A549 (cell line): ENCODE measurements around the gene TRABD2B. TPM values are rescaled to one million over a fixed set of nuclear protein-coding genes. Genes with fewer than 3 reads are reported as not detected.

Experiments used
- ATAC-seq, 2 experiments: fragments of 200-7000 bp in 1 of 2; fragments of >200 bp in 1 of 2; cut with Nextera tagmentation in 1 of 2; cut with Tn5 transposase in 1 of 2; 3 replicates each; pipeline versions ENCODE4 v1.8.0 to v1.9.1; 2018 to 2020; ENCODE audit warnings: mild to moderate bottlenecking in 1 of 2, moderate library complexity in 1 of 2
- CTCF ChIA-PET: fragments of 300-600 bp; sonication (Branson Sonifier 250); formaldehyde crosslinking; extraction: SDS; loops from one replicate; lab custom pipeline; 2021; ENCODE audit warnings: antibody characterized with exemption, inconsistent platforms; lab: Yijun Ruan, JAX
- POLR2A ChIA-PET: fragments of 350-600 bp; formaldehyde crosslinking; extraction: SDS; loops from one replicate; lab custom pipeline; 2021; ENCODE audit warnings: antibody characterized with exemption, inconsistent platforms; lab: Yijun Ruan, JAX
- DNase-seq, 2 experiments: peaks; one replicate each; pipeline versions ENCODE4 v3.0.0 to v3.0.0-alpha.2; 2011 to 2016; ENCODE audit warnings: low read depth in 1 of 2, low spot score in 1 of 2
- FAIRE-seq: peaks from 2 replicates; lab custom pipeline; 2011; peaks lifted over from hg19 to GRCh38; lab: Jason Lieb, UNC
- H3K27ac ChIP-seq, 2 experiments: fragments of >200 bp; sonication (Bioruptor Twin); formaldehyde crosslinking; 3 replicates each; pipeline ENCODE4 v1.5.1; 2016 to 2017
- H3K4me1 ChIP-seq: fragments of >200 bp; sonication (Bioruptor Twin); formaldehyde crosslinking; 3 replicates; pipeline ENCODE4 v1.6.1; 2016
- H3K4me2 ChIP-seq: fragments of >200 bp; sonication (Bioruptor Twin); formaldehyde crosslinking; 3 replicates; pipeline ENCODE4 v1.6.1; 2016
- H3K4me3 ChIP-seq: fragments of >200 bp; sonication (Bioruptor Twin); formaldehyde crosslinking; 3 replicates; pipeline ENCODE4 v1.5.1; 2016
- H3K9me3 ChIP-seq: fragments of >200 bp; sonication (Bioruptor Twin); formaldehyde crosslinking; 3 replicates; pipeline ENCODE4 v1.6.1; 2016
- CEBPB ChIP-seq, 2 experiments: fragments of >200 bp in 1 of 2; sonication (Bioruptor Twin) in 1 of 2; formaldehyde crosslinking in 1 of 2; IDR thresholded peaks; 2 replicates each; pipeline ENCODE4 v1.6.1; 2012 to 2016
- EHF ChIP-seq: fragments of 250-450 bp; sonication (Bioruptor Pico); IDR thresholded peaks from 2 replicates; pipeline ENCODE4 v1.5.0; 2020; ENCODE audit warnings: mild to moderate bottlenecking
- EP300 ChIP-seq, 2 experiments: fragments of >200 bp; sonication (Bioruptor Twin); formaldehyde crosslinking; IDR thresholded peaks; 2 replicates in 1 of 2; 3 replicates in 1 of 2; pipeline ENCODE4 v1.6.1; 2016 to 2017
- ESRRA ChIP-seq: fragments of 150-350 bp; IDR thresholded peaks from 2 replicates; pipeline ENCODE4 v1.6.1; 2014; ENCODE audit warnings: mild to moderate bottlenecking, low read length, borderline replicate concordance
- HOXB13 ChIP-seq: fragments of 250-450 bp; sonication (Bioruptor Pico); IDR thresholded peaks from 2 replicates; pipeline ENCODE4 v1.5.0; 2020; ENCODE audit warnings: low read depth, mild to moderate bottlenecking, moderate library complexity
- JUN ChIP-seq, 2 experiments: fragments of >200 bp; sonication (Bioruptor Twin); formaldehyde crosslinking; IDR thresholded peaks; 2 replicates in 1 of 2; 3 replicates in 1 of 2; pipeline ENCODE4 v1.6.1; 2016 to 2017
- NFE2L2 ChIP-seq: fragments of 150-350 bp; conservative IDR thresholded peaks from 2 replicates; pipeline ENCODE4 v1.6.1; 2014; ENCODE audit warnings: low read length
- RFX5 ChIP-seq: fragments of 450-650 bp; IDR thresholded peaks from 2 replicates; pipeline ENCODE4 v1.7.1; 2014; ENCODE audit warnings: antibody characterized with exemption, mild to moderate bottlenecking, moderate library complexity
- RNF2 ChIP-seq: fragments of 200-600 bp; sonication (generic); IDR thresholded peaks from 2 replicates; pipeline ENCODE4 v1.6.1; 2016; ENCODE audit warnings: low read depth, mild to moderate bottlenecking, antibody characterized with exemption, moderate library complexity, borderline replicate concordance
- TFCP2L1 ChIP-seq: fragments of 250-450 bp; sonication (Bioruptor Pico); IDR thresholded peaks from 2 replicates; pipeline ENCODE4 v1.5.0; 2021; ENCODE audit warnings: mild to moderate bottlenecking
- TP53 ChIP-seq: fragments of 250-450 bp; sonication (Bioruptor Pico); IDR thresholded peaks from 2 replicates; pipeline ENCODE4 v1.5.0; 2021; ENCODE audit warnings: mild to moderate bottlenecking, moderate library complexity
- ZNF302 ChIP-seq: fragments of 250-450 bp; sonication (Bioruptor Pico); IDR thresholded peaks from 2 replicates; pipeline ENCODE4 v1.9.0; 2021; ENCODE audit warnings: inconsistent platforms, mild to moderate bottlenecking, moderate library complexity
- WGBS: methylation state at CpG from one replicate; pipeline ENCODE4 v1.1.6; 2017; ENCODE audit errors: missing lambda C conversion rate; 5-methylcytosine and 5-hydroxymethylcytosine counted together
- polyA plus RNA-seq, 4 experiments: library from polyadenylated mRNA; depleted of rRNA in 3 of 4; stranded (reverse); fragments of >200 nt; fragmentation: RNase III in 1 of 4; extraction: RNeasy Plus Mini Kit Qiagen cat#74134 plus additional on column Dnase treatment in 1 of 4; gene quantifications; 2 replicates in 3 of 4; 3 replicates in 1 of 4; pipeline ENCODE4 v1.2.3, GENCODE V29; 2011 to 2017
- TF ChIP-seq, protein P1 (sequence below): fragments of >200 bp; sonication (Bioruptor Twin); formaldehyde crosslinking; IDR thresholded peaks from 3 replicates; pipeline ENCODE4 v1.6.1; 2016
- TF ChIP-seq, protein P2 (sequence below): fragments of >200 bp; sonication (Bioruptor Twin); formaldehyde crosslinking; IDR thresholded peaks from 3 replicates; pipeline ENCODE4 v1.5.1; 2016
- TF ChIP-seq, protein P3 (sequence below): fragments of 150-350 bp; IDR thresholded peaks from 2 replicates; pipeline ENCODE4 v1.6.1; 2014; ENCODE audit warnings: low read depth, mild to moderate bottlenecking, low read length
- TF ChIP-seq, protein P4 (sequence below): fragments of 200-600 bp; sonication (generic); IDR thresholded peaks from 2 replicates; pipeline ENCODE4 v1.6.1; 2016; ENCODE audit warnings: antibody characterized with exemption, mild to moderate bottlenecking, moderate library complexity
- TF ChIP-seq, protein P5 (sequence below): IDR thresholded peaks from 2 replicates; pipeline ENCODE4 v1.6.1; 2012; ENCODE audit warnings: low read depth, borderline replicate concordance
- TF ChIP-seq, protein P6 (sequence below): fragments of >200 bp; sonication (Bioruptor Twin); formaldehyde crosslinking; IDR thresholded peaks from 2 replicates; pipeline ENCODE4 v1.6.1; 2016

Gene TRABD2B
- polyA plus RNA-seq, 2 of the 4 experiments (the other 2 are of a cell fraction): 0.04 to 0.21 TPM

DNA sequence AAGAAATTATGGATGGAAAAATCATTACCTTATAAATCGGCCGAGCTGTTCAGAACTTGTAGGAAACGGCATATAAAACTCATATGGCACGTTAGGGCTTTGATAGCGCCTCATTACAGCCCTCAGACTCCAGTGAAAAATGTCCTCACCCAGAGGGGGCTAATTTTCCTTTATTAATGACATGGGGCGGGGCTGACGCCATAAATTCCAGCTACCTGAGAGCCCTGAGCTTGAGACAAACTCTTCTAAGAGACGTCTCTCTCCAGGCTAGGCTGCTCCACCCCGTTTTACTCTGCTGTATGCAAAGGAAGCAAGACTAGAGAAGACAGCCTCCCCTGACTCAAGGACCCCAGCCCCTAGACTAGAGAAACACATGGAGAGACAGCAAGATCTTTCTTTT is 149.4 kb downstream of the TRABD2B start:
- ChIA-PET CTCF (no interaction called here), POLR2A (no interaction called here)
- FAIRE-seq (no peak), ATAC-seq (no peak), DNase-seq (no peak)
- no peaks in the 10 kb centered on the region for H3K4me1 ChIP-seq
- H3K4me3 ChIP-seq: no peak overlapping the region
- 64% methylated on average over 8 of the region's 9 CpGs for WGBS
- H3K27ac ChIP-seq: no peak overlapping the region
- no peak overlapping the region for H3K4me2 ChIP-seq
- TF ChIP-seq RNF2: no peak
- TF ChIP-seq, protein P1, sequence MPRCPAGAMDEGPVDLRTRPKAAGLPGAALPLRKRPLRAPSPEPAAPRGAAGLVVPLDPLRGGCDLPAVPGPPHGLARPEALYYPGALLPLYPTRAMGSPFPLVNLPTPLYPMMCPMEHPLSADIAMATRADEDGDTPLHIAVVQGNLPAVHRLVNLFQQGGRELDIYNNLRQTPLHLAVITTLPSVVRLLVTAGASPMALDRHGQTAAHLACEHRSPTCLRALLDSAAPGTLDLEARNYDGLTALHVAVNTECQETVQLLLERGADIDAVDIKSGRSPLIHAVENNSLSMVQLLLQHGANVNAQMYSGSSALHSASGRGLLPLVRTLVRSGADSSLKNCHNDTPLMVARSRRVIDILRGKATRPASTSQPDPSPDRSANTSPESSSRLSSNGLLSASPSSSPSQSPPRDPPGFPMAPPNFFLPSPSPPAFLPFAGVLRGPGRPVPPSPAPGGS: no peak
- TF ChIP-seq EP300 (IDR thresholded peaks at IDR 0.05): no peak
- no peak for TF ChIP-seq NFE2L2
- no peak for TF ChIP-seq TP53 (CRISPR knock-in tag)
- TF ChIP-seq, protein P2, sequence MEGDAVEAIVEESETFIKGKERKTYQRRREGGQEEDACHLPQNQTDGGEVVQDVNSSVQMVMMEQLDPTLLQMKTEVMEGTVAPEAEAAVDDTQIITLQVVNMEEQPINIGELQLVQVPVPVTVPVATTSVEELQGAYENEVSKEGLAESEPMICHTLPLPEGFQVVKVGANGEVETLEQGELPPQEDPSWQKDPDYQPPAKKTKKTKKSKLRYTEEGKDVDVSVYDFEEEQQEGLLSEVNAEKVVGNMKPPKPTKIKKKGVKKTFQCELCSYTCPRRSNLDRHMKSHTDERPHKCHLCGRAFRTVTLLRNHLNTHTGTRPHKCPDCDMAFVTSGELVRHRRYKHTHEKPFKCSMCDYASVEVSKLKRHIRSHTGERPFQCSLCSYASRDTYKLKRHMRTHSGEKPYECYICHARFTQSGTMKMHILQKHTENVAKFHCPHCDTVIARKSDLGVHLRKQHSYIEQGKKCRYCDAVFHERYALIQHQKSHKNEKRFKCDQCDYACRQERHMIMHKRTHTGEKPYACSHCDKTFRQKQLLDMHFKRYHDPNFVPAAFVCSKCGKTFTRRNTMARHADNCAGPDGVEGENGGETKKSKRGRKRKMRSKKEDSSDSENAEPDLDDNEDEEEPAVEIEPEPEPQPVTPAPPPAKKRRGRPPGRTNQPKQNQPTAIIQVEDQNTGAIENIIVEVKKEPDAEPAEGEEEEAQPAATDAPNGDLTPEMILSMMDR: no peak
- TF ChIP-seq JUN (IDR thresholded peaks at IDR 0.05): no peak
- TF ChIP-seq, protein P3, sequence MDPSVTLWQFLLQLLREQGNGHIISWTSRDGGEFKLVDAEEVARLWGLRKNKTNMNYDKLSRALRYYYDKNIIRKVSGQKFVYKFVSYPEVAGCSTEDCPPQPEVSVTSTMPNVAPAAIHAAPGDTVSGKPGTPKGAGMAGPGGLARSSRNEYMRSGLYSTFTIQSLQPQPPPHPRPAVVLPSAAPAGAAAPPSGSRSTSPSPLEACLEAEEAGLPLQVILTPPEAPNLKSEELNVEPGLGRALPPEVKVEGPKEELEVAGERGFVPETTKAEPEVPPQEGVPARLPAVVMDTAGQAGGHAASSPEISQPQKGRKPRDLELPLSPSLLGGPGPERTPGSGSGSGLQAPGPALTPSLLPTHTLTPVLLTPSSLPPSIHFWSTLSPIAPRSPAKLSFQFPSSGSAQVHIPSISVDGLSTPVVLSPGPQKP: no peak
- TF ChIP-seq ZNF302 (CRISPR knock-in tag): no peak
- TF ChIP-seq HOXB13: no peak
- TF ChIP-seq, protein P4, sequence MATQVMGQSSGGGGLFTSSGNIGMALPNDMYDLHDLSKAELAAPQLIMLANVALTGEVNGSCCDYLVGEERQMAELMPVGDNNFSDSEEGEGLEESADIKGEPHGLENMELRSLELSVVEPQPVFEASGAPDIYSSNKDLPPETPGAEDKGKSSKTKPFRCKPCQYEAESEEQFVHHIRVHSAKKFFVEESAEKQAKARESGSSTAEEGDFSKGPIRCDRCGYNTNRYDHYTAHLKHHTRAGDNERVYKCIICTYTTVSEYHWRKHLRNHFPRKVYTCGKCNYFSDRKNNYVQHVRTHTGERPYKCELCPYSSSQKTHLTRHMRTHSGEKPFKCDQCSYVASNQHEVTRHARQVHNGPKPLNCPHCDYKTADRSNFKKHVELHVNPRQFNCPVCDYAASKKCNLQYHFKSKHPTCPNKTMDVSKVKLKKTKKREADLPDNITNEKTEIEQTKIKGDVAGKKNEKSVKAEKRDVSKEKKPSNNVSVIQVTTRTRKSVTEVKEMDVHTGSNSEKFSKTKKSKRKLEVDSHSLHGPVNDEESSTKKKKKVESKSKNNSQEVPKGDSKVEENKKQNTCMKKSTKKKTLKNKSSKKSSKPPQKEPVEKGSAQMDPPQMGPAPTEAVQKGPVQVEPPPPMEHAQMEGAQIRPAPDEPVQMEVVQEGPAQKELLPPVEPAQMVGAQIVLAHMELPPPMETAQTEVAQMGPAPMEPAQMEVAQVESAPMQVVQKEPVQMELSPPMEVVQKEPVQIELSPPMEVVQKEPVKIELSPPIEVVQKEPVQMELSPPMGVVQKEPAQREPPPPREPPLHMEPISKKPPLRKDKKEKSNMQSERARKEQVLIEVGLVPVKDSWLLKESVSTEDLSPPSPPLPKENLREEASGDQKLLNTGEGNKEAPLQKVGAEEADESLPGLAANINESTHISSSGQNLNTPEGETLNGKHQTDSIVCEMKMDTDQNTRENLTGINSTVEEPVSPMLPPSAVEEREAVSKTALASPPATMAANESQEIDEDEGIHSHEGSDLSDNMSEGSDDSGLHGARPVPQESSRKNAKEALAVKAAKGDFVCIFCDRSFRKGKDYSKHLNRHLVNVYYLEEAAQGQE: no peak
- TF ChIP-seq CEBPB (IDR thresholded peaks at IDR 0.05): no peak
- no peaks in the 10 kb centered on the region for H3K9me3 ChIP-seq

DNA sequence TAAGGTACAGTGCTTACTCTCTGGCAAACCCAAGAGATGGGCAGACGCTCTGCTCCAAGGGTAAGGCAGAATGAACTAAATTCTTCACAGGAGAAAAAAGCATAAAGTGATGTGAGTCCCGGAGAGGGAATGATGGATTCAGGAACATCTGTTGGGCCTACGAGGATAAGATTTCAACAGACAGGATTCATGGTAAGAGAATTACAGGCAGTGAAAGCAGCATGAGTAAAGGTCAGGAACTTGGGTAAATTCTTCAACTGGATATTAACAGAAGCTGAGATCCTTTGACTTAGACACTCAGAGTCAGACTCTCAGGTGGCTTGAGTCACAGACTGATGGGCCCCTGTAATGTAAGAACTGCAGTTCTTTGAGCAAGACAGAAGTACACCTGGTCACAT is 152.6 kb downstream of the TRABD2B start:
- CTCF ChIA-PET: no interaction called here
- H3K4me3 ChIP-seq: no peak overlapping the region
- no peak for DNase-seq
- no peak for ATAC-seq
- no peaks in the 10 kb centered on the region for H3K4me1 ChIP-seq
- H3K27ac ChIP-seq: no peak overlapping the region
- POLR2A ChIA-PET: no interaction called here
- no peak overlapping the region for H3K4me2 ChIP-seq
- FAIRE-seq: no peak
- 44% methylated on average over 3 of the region's 3 CpGs for WGBS
- TF ChIP-seq ESRRA (no peak), TFCP2L1 (no peak), HOXB13 (no peak), EHF (CRISPR knock-in tag) (no peak), RNF2 (no peak), RFX5 (no peak)
- TF ChIP-seq, protein P5, sequence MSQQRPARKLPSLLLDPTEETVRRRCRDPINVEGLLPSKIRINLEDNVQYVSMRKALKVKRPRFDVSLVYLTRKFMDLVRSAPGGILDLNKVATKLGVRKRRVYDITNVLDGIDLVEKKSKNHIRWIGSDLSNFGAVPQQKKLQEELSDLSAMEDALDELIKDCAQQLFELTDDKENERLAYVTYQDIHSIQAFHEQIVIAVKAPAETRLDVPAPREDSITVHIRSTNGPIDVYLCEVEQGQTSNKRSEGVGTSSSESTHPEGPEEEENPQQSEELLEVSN: no peak
- TF ChIP-seq, protein P6, sequence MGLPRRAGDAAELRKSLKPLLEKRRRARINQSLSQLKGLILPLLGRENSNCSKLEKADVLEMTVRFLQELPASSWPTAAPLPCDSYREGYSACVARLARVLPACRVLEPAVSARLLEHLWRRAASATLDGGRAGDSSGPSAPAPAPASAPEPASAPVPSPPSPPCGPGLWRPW: no peak
- H3K9me3 ChIP-seq: no peaks in the 10 kb centered on the region
